T47D (cell line): ENCODE measurements around the gene RBL1.
A peak's percentile ranks its signal among the peaks of the same experiment; 100 is the strongest.

Source experiments
- DNase-seq, 2 experiments: peaks; one replicate each; pipeline versions ENCODE4 v3.0.0 to v3.0.0-alpha.2; 2011 to 2012; ENCODE audit warnings: low read depth in 1 of 2, low spot score in 1 of 2
- JUND ChIP-seq: IDR thresholded peaks from 2 replicates; pipeline ENCODE4 v1.6.1; 2012; ENCODE audit warnings: low read depth
- in situ Hi-C: cut with HindIII; loops from 2 replicates; pipeline ENCODE4 v1.10.0; 2016; ENCODE audit warnings: low sequenced_read_pairs, low pct_unique_long_range_greater_than_20kb

The RBL1 gene

DNA sequence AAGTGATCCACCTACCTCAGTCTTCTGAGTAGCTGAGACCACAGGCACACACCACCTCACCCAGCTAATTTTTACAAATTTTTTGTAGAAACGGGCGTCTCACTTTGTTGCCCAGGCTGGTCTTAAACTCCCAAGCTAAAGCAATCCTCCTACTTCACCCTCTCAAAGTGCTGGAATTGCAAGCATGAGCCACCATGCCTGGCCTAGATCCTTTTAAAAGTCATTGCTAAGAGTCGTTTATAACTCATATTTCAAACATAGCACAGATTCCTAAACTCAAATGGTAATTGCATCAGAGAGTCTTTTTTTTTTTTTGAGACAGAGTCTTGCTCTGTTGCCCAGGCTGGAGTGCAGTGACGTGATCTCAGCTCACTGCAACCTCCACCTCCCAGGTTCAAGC is 136.6 kb downstream of the RBL1 start:
- DNase-seq, result no peak
- no peak for TF ChIP-seq JUND
- in situ Hi-C loops, result no loop called here

DNA sequence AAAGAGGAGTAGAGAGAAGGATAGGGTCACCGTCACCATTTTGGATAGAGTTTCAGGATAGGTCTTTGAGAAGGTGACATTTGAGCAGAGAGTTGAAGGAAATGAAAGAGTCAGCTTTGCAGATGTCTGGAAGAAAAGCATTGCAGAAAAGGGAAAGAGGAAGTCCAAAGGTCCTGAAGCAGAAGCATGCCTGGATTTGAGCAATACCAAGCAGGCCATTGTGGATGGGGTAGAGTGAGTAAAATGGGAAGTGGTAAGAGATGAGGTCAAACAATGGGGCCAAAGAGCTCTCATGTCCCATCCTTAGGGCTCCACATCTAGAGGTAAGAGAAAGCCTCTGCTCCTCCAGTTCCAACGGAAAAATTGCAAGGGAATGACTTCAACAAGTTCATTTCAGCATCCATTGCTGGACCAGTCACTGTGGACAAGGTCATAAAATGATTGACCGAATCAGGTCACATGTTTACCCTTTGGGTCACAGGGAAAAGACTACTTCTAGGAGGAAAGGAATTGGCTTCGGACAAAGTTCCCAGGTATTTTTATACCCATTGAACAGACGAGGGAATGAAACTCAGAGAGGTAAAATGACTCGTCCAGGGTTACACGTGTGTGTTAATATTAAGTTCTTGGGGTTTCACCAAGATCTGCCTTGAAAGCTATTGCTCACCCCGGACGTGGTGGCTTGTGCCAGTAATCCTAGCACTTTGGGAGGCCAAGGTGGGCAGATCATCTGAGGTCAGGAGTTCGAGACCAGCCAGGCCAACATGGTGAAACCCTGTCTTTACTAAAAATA is 137.7 kb downstream of the RBL1 start:
- in situ Hi-C loops, result no loop called here
- TF ChIP-seq JUND, result no peak
- no peak for DNase-seq

DNA sequence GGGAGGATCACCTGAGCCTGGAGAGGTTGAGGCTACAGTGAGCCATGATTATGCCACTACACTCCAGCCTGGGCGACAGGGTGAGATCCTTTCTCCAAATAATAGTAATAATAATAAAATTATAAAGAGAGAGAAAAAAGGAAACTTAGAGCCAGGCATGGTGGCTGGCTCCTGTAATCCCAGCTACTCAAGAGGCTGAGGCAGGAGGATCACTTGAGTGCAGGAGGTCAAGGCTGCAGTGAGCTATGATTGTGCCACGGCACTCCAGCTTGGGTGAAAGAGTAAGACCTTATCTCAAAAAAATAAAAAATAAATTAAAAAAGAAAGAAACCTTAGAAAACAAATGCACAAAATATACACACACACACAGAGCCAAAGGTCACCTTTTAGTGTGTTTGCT is 139.1 kb downstream of the RBL1 start:
- DNase-seq, result no peak
- no peak for TF ChIP-seq JUND
- in situ Hi-C loops, result no loop called here

DNA sequence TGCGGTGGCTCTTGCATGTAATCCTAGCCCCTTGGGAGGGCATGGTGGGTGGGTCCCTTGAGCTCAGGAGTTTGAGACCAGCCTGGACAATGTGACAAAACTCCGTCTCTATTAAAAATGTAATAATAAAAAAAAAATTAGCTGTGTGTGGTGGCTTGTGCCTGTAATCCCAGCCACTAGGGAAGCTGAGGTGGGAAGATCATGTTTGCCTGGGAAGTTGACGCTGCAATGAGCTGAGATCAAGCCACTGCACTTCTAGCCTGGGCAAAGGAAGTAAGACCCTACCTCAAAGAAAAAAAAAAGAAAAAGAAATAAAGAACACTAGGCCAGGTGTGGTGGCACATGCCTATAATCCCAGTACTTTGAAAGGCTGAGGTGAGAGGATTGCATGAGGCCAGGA is 139.8 kb downstream of the RBL1 start:
- no peak for DNase-seq
- TF ChIP-seq JUND, result no peak
- in situ Hi-C loops, result no loop called here

DNA sequence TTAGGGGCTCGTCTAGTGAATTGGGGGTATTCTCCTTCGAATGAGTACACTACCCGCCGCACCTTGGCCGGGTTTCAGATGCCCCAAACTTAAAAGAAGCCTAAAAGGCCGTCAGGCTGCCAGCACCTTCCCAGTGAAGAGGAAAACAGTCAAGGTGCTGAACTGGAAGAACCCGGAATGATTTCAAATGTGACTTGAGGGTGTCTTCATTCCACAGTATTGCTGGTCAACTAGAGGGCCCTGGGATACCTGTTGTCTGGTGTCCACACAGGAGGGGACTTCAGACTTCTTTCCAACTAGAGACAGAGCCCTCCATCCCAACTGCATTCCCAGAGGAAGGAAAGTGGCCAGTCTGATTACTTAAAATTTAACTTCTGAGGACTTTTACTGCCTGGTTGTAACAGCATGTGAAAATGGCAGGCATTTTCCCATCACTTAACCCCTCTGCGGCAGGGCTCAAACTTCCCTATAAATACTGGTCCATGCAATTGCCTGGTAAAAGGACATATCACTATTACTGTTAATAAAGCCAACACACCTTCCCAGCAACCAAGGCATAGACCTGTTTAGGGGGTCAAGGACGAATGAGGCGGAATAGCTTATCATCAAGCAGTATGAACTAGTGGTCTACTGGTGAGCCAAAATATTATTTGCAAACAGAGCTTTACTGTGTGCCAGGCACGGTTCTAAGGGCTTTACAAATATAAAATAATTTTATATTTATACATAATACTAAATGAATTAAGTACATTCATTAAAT is 143.6 kb downstream of the RBL1 start:
- no peak for DNase-seq
- TF ChIP-seq JUND, result no peak
- in situ Hi-C loops, result no loop called here

DNA sequence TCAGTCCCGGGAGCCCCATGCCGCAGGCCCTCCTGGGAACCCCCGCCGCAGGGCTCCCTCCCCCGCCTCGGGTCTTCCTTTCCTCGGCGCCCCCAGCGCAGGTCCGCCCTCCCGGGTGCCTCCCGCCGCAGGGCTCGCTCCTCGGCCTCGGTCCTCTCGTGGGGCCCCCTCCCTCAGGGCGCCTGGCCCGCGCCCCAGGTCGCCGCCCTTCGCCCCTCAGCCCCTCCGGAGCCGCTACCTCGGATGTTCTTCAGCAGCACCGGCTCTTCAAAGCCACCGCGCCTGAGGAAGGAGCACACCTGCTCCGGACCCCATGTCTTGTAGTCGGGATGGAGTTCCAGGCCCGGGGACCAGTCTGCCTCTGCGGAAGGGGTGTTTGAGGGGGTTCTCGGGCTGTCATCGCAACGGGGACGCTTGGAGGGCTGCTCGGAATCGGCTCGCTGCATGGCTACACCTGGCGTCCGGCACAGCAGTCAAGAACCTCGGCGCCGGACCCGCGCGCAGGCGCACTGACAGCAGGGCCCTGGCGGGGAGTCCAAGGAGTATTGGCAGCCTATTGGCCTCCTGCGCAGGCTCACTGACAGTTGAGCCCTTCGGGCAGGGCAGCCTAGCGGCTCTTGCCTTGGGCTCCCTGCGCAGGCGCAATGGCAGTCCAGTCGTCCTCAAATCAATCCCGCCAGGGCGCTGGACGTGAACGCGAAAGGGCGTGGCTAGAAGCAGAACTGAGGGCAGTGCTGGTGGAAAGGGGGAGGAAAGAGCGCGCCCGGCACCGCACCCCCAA is 144.4 kb downstream of the RBL1 start, which contains the start of gene SAMHD1:
Gene SAMHD1, minus strand, starts transcription at position 511 of the 781 bp plus-strand sequence. Its CDS starts 65 bp downstream, at position 446.
- in situ Hi-C loops, result no loop called here
- DNase-seq, result peak; percentile 97
- TF ChIP-seq JUND, result no peak

DNA sequence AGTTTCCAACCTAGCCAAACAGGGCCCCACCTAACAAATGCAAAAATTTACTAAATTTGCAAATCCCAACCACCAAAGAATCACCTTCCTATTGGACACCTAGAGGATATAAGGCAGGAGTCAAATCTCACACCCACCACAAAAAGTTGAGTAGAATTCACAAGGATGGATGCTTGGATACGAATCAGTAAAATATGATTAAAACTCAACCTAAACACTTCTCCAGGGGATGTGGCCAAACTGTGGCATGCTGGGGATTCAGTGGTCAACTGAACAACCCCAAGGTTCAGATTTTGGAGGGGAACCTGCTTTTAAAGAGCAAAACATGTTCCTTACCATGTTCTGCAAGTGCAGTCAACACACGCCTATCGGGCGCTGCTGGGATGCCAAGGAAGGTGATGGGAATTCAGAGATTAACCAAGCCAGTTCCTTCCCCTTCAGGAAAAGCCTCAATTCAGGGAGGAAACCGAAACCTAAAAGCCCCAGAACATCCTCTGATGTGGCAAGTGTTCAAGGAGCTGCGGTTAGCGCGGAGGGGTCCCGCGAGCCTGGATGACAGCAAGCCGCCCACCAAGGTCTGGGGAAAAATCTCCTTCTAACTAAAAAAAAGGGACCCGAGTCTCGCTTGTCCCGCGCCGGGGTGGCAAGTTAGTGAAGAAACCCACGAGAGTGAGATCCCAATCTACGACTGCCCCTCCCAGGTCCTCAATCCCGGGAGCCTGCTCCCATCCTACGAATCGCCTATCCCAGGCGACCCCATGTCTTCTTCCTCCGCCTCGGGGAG is 145.2 kb downstream of the RBL1 start:
- in situ Hi-C loops, result no loop called here
- DNase-seq, result peak in 1 of 2 experiments; percentile 52
- TF ChIP-seq JUND, result no peak
